ENCODE results near the gene PPP3CB.

GRCh38 chr10:73493781-73494180 lies 2.0 kb downstream of the PPP3CB start:
- TF ChIP-seq EZH2 (IDR thresholded peaks at IDR 0.05; ENCODE audit: insufficient read depth, poor library complexity, severe bottlenecking) (no peak), EZH2phosphoT487 (IDR thresholded peaks at IDR 0.05; ENCODE audit: insufficient read depth, low read depth) (no peak)

All from GM23248 (cell line).